Left colon (tissue), 2 donors: Measurements from ENCODE around the gene DPH7. TPM values are rescaled to one million over a fixed set of nuclear protein-coding genes. Genes with fewer than 3 reads are reported as not detected.
"Not testable (repeated sequence)": the region's sequence is repeated elsewhere in the genome, so short reads cannot be mapped to it uniquely, and the experiment has no call there.

ENCODE experiments used
- ATAC-seq: fragments of 200-7000 bp; cut with Tn5 transposase; one replicate; pipeline ENCODE4 v1.9.1; 2020; ENCODE audit warnings: mild to moderate bottlenecking, moderate library complexity
- DNase-seq, 2 donors: peaks; one replicate each; pipeline ENCODE4 v3.0.0-alpha.2; 2020
- intact Hi-C, 2 donors: fragments of 100-400 bp; cut with DNase I in 1 of 2; cut with micrococcal nuclease in 1 of 2; formaldehyde crosslinking; loops; one replicate each; pipeline versions ENCODE4 v1.11.2 to v1.14.0; 2022; cut with DNase I, micrococcal nuclease
- long read RNA-seq: library from polyadenylated mRNA; unstranded; transcript quantifications from one replicate; pipeline ENCODE4 v2.0.0, GENCODE V29; 2021
- total RNA-seq, 2 donors: library from RNA; stranded (reverse); fragmentation: NEBNext Ultra II Directional; extraction: Animal tissue kit (Norgen Biotek cat#: 25700); gene quantifications; one replicate each; pipeline ENCODE4 v1.2.1, GENCODE V29; 2021
- donor health status: DM: no; HTN: no; CAD: no.
- donor health status: DM: yes; HTN: yes; CAD: no.

DPH7 gene
- 10 to 100 TPM; 21.7 to 27.5 TPM for total RNA-seq
- long read RNA-seq, transcript DPH7-201 (9 exons, 1,847 nt), result major isoform, 12 of 45 reads
- long read RNA-seq, partial matches to known transcripts, result 4 of 45 reads
- long read RNA-seq, other reads (novel, unspliced or antisense), result 27 of 45 reads

GRCh38 chr9:137578518-137579258 is at the start of gene DPH7:
DPH7 (minus strand) TSS chr9:137578925; CDS start chr9:137578777, 148 bp downstream.
- peak; percentile 97 for ATAC-seq
- intact Hi-C loops, result no loop called here
- DNase-seq, result peak; percentile 93 to 98

- ATAC-seq, intact Hi-C loops, DNase-seq: not testable (repeated sequence)
Measured at GRCh38 chr9:137627406-137627805, 48.7 kb upstream of the DPH7 start.

- intact Hi-C loops, result no loop called here
- ATAC-seq, result no peak
- DNase-seq, result no peak
Measured at GRCh38 chr9:137626464-137626863, 47.7 kb upstream of the DPH7 start.

GRCh38 chr9:137622211-137622610 is 43.5 kb upstream of the DPH7 start:
- DNase-seq, ATAC-seq, intact Hi-C loops: not testable (repeated sequence)

GRCh38 chr9:137621131-137621757 is 42.5 kb upstream of the DPH7 start:
- no peak for DNase-seq
- intact Hi-C loops, result no loop called here
- no peak for ATAC-seq

GRCh38 chr9:137620581-137620980 is 41.9 kb upstream of the DPH7 start:
- ATAC-seq (no peak), DNase-seq (no peak)
- intact Hi-C loops, result no loop called here

- DNase-seq (no peak), ATAC-seq (no peak)
- intact Hi-C loops, result no loop called here
Measured at GRCh38 chr9:137620048-137620405, 41.3 kb upstream of the DPH7 start.

- DNase-seq (peak in 1 of 2 donors; percentile 53), ATAC-seq (peak; percentile 17)
- intact Hi-C loops, result no loop called here
Measured at GRCh38 chr9:137619240-137620047, 40.7 kb upstream of the DPH7 start.

GRCh38 chr9:137618105-137619067 is 39.7 kb upstream of the DPH7 start, which contains the start of gene EHMT1:
EHMT1 (plus strand) TSS chr9:137619005; CDS start chr9:137619029, 24 bp downstream.
- intact Hi-C loops, result no loop called here
- ATAC-seq, result peak; percentile 67
- peak; percentile 78 to 86 for DNase-seq

GRCh38 chr9:137615387-137615871 is 36.7 kb upstream of the DPH7 start:
- no peak for ATAC-seq
- DNase-seq, result no peak
- intact Hi-C loops, result no loop called here

- DNase-seq (no peak), ATAC-seq (no peak)
- intact Hi-C loops, result no loop called here
Measured at GRCh38 chr9:137614631-137615386, 36.1 kb upstream of the DPH7 start.

- ATAC-seq (no peak), DNase-seq (no peak)
- intact Hi-C loops, result no loop called here
Measured at GRCh38 chr9:137613738-137614523, 35.2 kb upstream of the DPH7 start.

- intact Hi-C loops, result no loop called here
- no peak for DNase-seq
- no peak for ATAC-seq
Measured at GRCh38 chr9:137613259-137613658, 34.5 kb upstream of the DPH7 start.

GRCh38 chr9:137612741-137613142 is 34.0 kb upstream of the DPH7 start:
- intact Hi-C loops, result no loop called here
- ATAC-seq (no peak), DNase-seq (no peak)

GRCh38 chr9:137611623-137612609 is 33.2 kb upstream of the DPH7 start:
- intact Hi-C loops, result no loop called here
- DNase-seq, result peak; percentile 90 to 96
- peak; percentile 86 for ATAC-seq
